ENCODE measurements around the gene ARL15.

Gene ARL15

GRCh38 chr5:53972314-53972713 is 338.1 kb downstream of the ARL15 start:
- TF ChIP-seq GATA2 (IDR thresholded peaks at IDR 0.05; ENCODE audit: low read depth, low read length) = no peak

GRCh38 chr5:53971551-53971950 is 338.8 kb downstream of the ARL15 start:
- TF ChIP-seq GATA3 (IDR thresholded peaks at IDR 0.05; ENCODE audit: low read depth, low read length) (no peak), GATA2 (IDR thresholded peaks at IDR 0.05; ENCODE audit: low read depth, low read length) (no peak)

- TF ChIP-seq GATA3 (IDR thresholded peaks at IDR 0.05; ENCODE audit: low read depth, low read length) (no peak), GATA2 (IDR thresholded peaks at IDR 0.05; ENCODE audit: low read depth, low read length) (no peak)
Observed at GRCh38 chr5:53971131-53971530, 339.2 kb downstream of the ARL15 start.

GRCh38 chr5:53970475-53970874 is 339.9 kb downstream of the ARL15 start:
- TF ChIP-seq GATA3 (IDR thresholded peaks at IDR 0.05; ENCODE audit: low read depth, low read length) (no peak), GATA2 (IDR thresholded peaks at IDR 0.05; ENCODE audit: low read depth, low read length) (no peak)

- TF ChIP-seq GATA3 (IDR thresholded peaks at IDR 0.05; ENCODE audit: low read depth, low read length) (no peak; the same call in 1 of the 2 replicates), GATA2 (IDR thresholded peaks at IDR 0.05; ENCODE audit: low read depth, low read length) (no peak)
Observed at GRCh38 chr5:53969176-53969730, 341.1 kb downstream of the ARL15 start.

GRCh38 chr5:53965459-53965858 is 344.9 kb downstream of the ARL15 start:
- TF ChIP-seq GATA2 (IDR thresholded peaks at IDR 0.05; ENCODE audit: low read depth, low read length) = no peak
- TF ChIP-seq GATA3 (IDR thresholded peaks at IDR 0.05; ENCODE audit: low read depth, low read length) = no peak

GRCh38 chr5:53963958-53964357 is 346.4 kb downstream of the ARL15 start:
- TF ChIP-seq GATA3 (IDR thresholded peaks at IDR 0.05; ENCODE audit: low read depth, low read length) (no peak), GATA2 (IDR thresholded peaks at IDR 0.05; ENCODE audit: low read depth, low read length) (no peak)

- TF ChIP-seq GATA2 (IDR thresholded peaks at IDR 0.05; ENCODE audit: low read depth, low read length) (no peak), GATA3 (IDR thresholded peaks at IDR 0.05; ENCODE audit: low read depth, low read length) (no peak)
Observed at GRCh38 chr5:53962306-53962705, 348.1 kb downstream of the ARL15 start.

- TF ChIP-seq GATA3 (IDR thresholded peaks at IDR 0.05; ENCODE audit: low read depth, low read length) = no peak
- TF ChIP-seq GATA2 (IDR thresholded peaks at IDR 0.05; ENCODE audit: low read depth, low read length) = no peak
Observed at GRCh38 chr5:53956632-53957031, 353.7 kb downstream of the ARL15 start.

- TF ChIP-seq GATA2 (IDR thresholded peaks at IDR 0.05; ENCODE audit: low read depth, low read length) = no peak
- TF ChIP-seq GATA3 (IDR thresholded peaks at IDR 0.05; ENCODE audit: low read depth, low read length) = no peak
Observed at GRCh38 chr5:53956196-53956595, 354.2 kb downstream of the ARL15 start.

GRCh38 chr5:53950621-53951020 is 359.8 kb downstream of the ARL15 start:
- TF ChIP-seq GATA2 (IDR thresholded peaks at IDR 0.05; ENCODE audit: low read depth, low read length) = no peak
- TF ChIP-seq GATA3 (IDR thresholded peaks at IDR 0.05; ENCODE audit: low read depth, low read length) = no peak

GRCh38 chr5:53948598-53948997 is 361.8 kb downstream of the ARL15 start:
- TF ChIP-seq GATA2 (IDR thresholded peaks at IDR 0.05; ENCODE audit: low read depth, low read length) (no peak), GATA3 (IDR thresholded peaks at IDR 0.05; ENCODE audit: low read depth, low read length) (no peak)

- no peak for TF ChIP-seq GATA3 (IDR thresholded peaks at IDR 0.05; ENCODE audit: low read depth, low read length)
- no peak for TF ChIP-seq GATA2 (IDR thresholded peaks at IDR 0.05; ENCODE audit: low read depth, low read length)
Observed at GRCh38 chr5:53946405-53947100, 363.8 kb downstream of the ARL15 start.

- no peak for TF ChIP-seq GATA3 (IDR thresholded peaks at IDR 0.05; ENCODE audit: low read depth, low read length)
- no peak for TF ChIP-seq GATA2 (IDR thresholded peaks at IDR 0.05; ENCODE audit: low read depth, low read length)
Observed at GRCh38 chr5:53944981-53945380, 365.4 kb downstream of the ARL15 start.

- TF ChIP-seq GATA2 (IDR thresholded peaks at IDR 0.05; ENCODE audit: low read depth, low read length) = no peak
- no peak for TF ChIP-seq GATA3 (IDR thresholded peaks at IDR 0.05; ENCODE audit: low read depth, low read length)
Observed at GRCh38 chr5:53943938-53944337, 366.4 kb downstream of the ARL15 start.

All from SH-SY5Y (cell line).